AG04450 (cell line): ENCODE data around the gene PRDM5. TPM values are rescaled to one million over a fixed set of nuclear protein-coding genes. Genes with fewer than 3 reads are reported as not detected.

Source experiments
- CTCF ChIA-PET: fragments of 300-600, 350-600 bp; formaldehyde crosslinking; extraction: SDS; loops from one replicate; lab custom pipeline; 2022; ENCODE audit warnings: antibody characterized with exemption, inconsistent platforms; lab: Charles Lee
- POLR2A ChIA-PET: fragments of 350-600 bp; formaldehyde crosslinking; extraction: SDS; loops from one replicate; lab custom pipeline; 2021; ENCODE audit warnings: antibody characterized with exemption, inconsistent platforms; lab: Yijun Ruan, JAX
- DNase-seq: peaks from one replicate; pipeline ENCODE4 v3.0.0-alpha.2; 2011; ENCODE audit warnings: low read depth, low spot score
- H3K27ac ChIP-seq: one replicate; pipeline ENCODE4 v1.5.1; 2012; ENCODE audit warnings: low read depth, low read length, control low read depth
- H3K27me3 ChIP-seq: one replicate; pipeline ENCODE4 v1.6.0; 2012; ENCODE audit warnings: low read length; ENCODE audit not compliant: control insufficient read depth, insufficient read depth
- H3K4me3 ChIP-seq: 2 replicates; pipeline ENCODE4 v1.5.1; 2011; ENCODE audit warnings: mild to moderate bottlenecking, low read depth, low read length, control low read depth
- H3K9me3 ChIP-seq: 2 replicates; pipeline ENCODE4 v1.5.1; 2012; ENCODE audit warnings: low read length; ENCODE audit not compliant: control insufficient read depth, insufficient read depth
- polyA plus RNA-seq: library from polyadenylated mRNA; depleted of rRNA; stranded (reverse); fragments of >200 nt; gene quantifications from 2 replicates; pipeline ENCODE4 v1.2.3, GENCODE V29; 2011
- TF ChIP-seq, protein P1 (sequence below): IDR thresholded peaks from 2 replicates; pipeline ENCODE4 v1.5.1; 2011; ENCODE audit warnings: low read depth, low read length, control low read depth, inconsistent platforms

PRDM5 gene
- polyA plus RNA-seq, 1 experiment, result 12.3 TPM

DNA sequence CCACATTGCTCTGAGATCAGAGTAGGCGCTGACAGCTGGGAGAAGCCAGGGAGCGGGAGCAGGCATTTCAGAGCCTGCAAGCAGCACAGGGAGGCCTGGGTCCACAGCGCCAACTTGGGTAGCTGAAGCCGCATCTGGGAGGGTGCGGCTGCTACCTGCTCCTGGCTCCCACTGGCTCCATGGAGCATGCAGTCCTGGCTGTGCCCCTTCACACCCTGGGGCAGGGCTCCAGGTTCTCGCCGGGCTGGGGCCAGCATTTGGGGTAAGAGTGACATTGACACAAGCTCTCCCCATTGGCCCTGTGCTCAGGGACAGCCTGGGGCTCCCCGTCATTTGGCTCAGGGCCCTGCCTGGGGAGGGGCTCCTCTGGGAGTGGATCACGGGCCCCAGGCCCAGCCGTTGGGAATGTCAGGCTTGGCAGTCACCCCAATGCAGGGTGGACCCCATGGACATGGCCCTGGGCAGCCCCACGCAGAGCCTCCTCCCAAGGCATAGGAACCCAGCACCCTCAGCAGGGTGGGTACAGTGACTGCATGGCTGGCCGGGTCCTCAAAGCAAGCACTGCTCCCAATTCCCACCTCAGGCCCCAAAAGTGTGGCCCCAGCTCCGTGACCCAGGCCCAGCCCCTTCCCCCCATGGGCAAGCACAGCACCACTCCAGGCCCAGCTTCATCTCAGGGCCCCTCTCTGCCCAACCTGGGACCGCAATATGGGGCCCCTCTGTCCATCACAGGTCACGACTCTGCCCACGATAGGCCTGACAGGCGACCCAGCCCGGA lies 82.4 kb downstream of the PRDM5 start:
- no peak overlapping the region for H3K4me3 ChIP-seq
- CTCF ChIA-PET, result no interaction called here
- TF ChIP-seq, protein P1, sequence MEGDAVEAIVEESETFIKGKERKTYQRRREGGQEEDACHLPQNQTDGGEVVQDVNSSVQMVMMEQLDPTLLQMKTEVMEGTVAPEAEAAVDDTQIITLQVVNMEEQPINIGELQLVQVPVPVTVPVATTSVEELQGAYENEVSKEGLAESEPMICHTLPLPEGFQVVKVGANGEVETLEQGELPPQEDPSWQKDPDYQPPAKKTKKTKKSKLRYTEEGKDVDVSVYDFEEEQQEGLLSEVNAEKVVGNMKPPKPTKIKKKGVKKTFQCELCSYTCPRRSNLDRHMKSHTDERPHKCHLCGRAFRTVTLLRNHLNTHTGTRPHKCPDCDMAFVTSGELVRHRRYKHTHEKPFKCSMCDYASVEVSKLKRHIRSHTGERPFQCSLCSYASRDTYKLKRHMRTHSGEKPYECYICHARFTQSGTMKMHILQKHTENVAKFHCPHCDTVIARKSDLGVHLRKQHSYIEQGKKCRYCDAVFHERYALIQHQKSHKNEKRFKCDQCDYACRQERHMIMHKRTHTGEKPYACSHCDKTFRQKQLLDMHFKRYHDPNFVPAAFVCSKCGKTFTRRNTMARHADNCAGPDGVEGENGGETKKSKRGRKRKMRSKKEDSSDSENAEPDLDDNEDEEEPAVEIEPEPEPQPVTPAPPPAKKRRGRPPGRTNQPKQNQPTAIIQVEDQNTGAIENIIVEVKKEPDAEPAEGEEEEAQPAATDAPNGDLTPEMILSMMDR, result no peak

DNA sequence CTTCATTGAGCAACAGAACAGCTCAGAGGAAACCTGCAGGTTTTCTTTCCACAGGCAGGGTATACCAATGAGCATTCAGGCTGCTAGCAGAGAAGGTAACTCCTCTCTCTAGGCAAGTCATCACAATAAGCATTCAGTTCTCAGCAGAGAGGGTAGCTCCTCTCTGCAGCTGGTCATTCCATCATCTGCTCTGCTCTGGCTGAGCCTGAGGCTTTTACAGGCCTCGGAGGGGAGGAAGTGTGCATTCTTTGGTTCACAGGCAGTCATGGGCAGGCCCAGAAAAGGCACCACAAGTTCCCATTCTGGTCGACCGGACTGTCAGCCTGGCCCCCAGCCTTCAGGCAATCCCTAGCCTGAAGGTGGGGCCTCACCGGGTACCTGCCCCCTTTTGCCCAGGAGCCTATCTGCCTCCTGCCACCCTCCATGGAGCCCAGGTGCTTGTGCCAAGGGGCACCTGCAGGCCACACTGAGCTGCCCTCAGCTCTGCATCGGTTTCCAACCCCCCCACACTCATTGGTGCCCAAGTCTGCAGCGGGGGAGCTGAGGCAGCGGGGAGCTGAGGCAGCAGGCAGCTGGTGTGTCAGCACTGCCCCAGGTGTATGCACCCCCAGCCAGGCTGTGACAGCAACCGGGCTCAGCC lies 83.1 kb downstream of the PRDM5 start:
- no peaks in the 10 kb centered on the region for H3K27me3 ChIP-seq
- no peak overlapping the region for H3K27ac ChIP-seq
- DNase-seq, result no peak
- TF ChIP-seq, protein P1, result no peak
- no peak overlapping the region for H3K4me3 ChIP-seq
- ChIA-PET CTCF (no interaction called here), POLR2A (no interaction called here)
- H3K9me3 ChIP-seq, result peaks cover 13% of the 10 kb centered on the region; the same call in 1 of the 2 replicates

More for the DNA sequence above, 82.4 kb downstream of the PRDM5 start:
- POLR2A ChIA-PET, result no interaction called here
- no peak overlapping the region for H3K27ac ChIP-seq
- DNase-seq, result no peak
- H3K27me3 ChIP-seq, result no peaks in the 10 kb centered on the region
- H3K9me3 ChIP-seq, result peaks cover 13% of the 10 kb centered on the region; the same call in 1 of the 2 replicates

DNA sequence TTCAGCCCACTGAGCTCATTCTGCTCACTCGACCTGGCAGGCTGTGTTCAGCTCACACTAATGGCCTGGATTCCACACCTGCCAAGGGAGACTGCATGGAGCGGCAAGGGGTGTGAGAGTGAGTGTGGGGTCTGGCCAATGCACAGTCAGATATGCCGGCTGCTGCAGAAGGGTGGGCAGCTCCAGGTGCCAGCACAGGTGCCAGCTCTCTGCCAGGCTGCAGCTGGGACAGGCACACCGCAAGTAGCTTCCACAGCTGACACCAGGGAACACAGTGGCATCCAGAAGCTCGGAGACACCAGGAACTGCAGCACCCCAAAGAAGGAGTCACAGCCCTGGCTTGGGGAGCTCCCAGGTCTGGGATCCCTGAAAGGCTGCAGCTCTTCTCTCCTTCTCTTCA lies 83.7 kb downstream of the PRDM5 start:
- no peak for DNase-seq
- H3K4me3 ChIP-seq, result no peak overlapping the region
- H3K27ac ChIP-seq, result no peak overlapping the region
- POLR2A ChIA-PET, result no interaction called here
- CTCF ChIA-PET, result no interaction called here
- TF ChIP-seq, protein P1, result no peak
- no peaks in the 10 kb centered on the region for H3K27me3 ChIP-seq
- peaks cover 13% of the 10 kb centered on the region; the same call in 1 of the 2 replicates for H3K9me3 ChIP-seq

DNA sequence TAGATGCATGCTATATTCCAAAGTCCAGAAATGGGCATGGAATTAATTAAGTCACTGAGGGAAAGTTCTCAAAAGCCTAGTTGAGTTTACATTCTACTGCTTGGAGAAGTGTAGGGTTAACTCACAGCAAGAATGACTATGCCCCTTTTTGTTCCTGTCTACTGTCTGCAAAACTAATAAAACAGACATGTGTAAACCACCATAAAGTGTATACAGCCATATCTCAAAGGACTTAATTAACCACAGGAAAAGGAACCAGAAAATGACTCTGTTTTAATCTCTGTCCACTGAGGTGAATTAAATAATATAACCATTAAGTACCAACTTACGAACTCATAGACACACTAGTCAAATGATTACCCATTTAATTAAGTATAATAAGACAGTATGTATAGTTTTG lies 84.9 kb downstream of the PRDM5 start:
- Histone ChIP-seq H3K27ac (no peak overlapping the region), H3K4me3 (no peak overlapping the region), H3K9me3 (peaks cover 13% of the 10 kb centered on the region; the same call in 1 of the 2 replicates), H3K27me3 (no peaks in the 10 kb centered on the region)
- TF ChIP-seq, protein P1, result no peak
- CTCF ChIA-PET, result no interaction called here
- POLR2A ChIA-PET, result no interaction called here
- DNase-seq, result no peak

DNA sequence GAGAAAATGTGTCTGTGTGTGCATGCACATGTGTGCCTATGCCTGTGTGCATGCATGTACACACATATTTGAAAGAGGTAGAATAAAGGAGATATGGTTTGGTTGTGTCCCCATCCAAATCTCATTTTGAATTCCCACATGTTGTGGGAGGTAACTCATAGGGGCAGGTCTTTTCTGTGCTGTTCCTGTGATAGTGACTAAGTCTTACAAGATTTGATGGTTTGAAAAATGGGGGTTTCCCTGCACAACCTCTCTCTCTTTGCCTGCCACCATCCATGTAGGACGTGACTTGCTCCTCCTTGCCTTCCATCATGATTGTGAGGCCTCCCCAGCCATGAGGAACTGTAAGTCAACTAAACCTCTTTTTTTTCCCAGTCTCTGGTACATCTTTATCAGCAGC lies 87.2 kb downstream of the PRDM5 start:
- no peak for DNase-seq
- TF ChIP-seq, protein P1, result no peak
- Histone ChIP-seq H3K4me3 (no peak overlapping the region), H3K27ac (no peak overlapping the region), H3K9me3 (peaks cover 10% of the 10 kb centered on the region; the same call in 1 of the 2 replicates), H3K27me3 (no peaks in the 10 kb centered on the region)
- ChIA-PET CTCF (no interaction called here), POLR2A (no interaction called here)
